ENCODE data around the gene SNX21. TPM values are rescaled to one million over a fixed set of nuclear protein-coding genes. Genes with fewer than 3 reads are reported as not detected.

SNX21 gene
- total RNA-seq, 2 experiments from 2014 or later, result 0.49 to 0.79 TPM

GRCh38 chr20:45840700-45841198 lies 7.2 kb downstream of the SNX21 start:
- Histone ChIP-seq H3K79me2 (ENCODE audit: insufficient read depth, low read depth, low read length) (no peaks in the 10 kb centered on the region), H4K20me1 (ENCODE audit: insufficient read depth, low read length) (no peaks in the 10 kb centered on the region), H2AFZ (ENCODE audit: low read length) (no peak overlapping the region), H3K9me2 (ENCODE audit: insufficient read depth, low read length) (no peaks in the 10 kb centered on the region), H3K9me3 (ENCODE audit: low read length) (no peaks in the 10 kb centered on the region), H3K4me2 (ENCODE audit: low read length) (no peak overlapping the region), H3K4me1 (ENCODE audit: insufficient read depth, low read length, poor library complexity, severe bottlenecking) (peaks cover 20% of the 10 kb centered on the region), H3K4me3 (ENCODE audit: low read depth, low read length, poor library complexity, severe bottlenecking) (no peak overlapping the region), H3K27ac (ENCODE audit: low read depth, low read length, poor library complexity, severe bottlenecking) (no peak overlapping the region), H3K36me3 (ENCODE audit: insufficient read depth, low read length) (peaks cover 26% of the 10 kb centered on the region; the same call in 1 of the 2 replicates)
- CTCF ChIA-PET (ENCODE audit: unreplicated experiment), result no interaction called here
- POLR2A ChIA-PET, result interaction anchor here (2.4 kb wide), 1 partner anchor 11 kb away, joined by 11 read pairs; no protein-coding TSS in a partner anchor
- TF ChIP-seq EZH2phosphoT487 (IDR thresholded peaks at IDR 0.05; ENCODE audit: borderline replicate concordance, low read depth, low read length), result no peak
- no peak for TF ChIP-seq CTCF (conservative IDR thresholded peaks at IDR 0.05; ENCODE audit: low read length)
- no TSS peak for BruUV-seq (replicated peaks)
- DNase-seq (ENCODE audit: low spot score), result no peak
- intact Hi-C loops (cut with micrococcal nuclease; ENCODE audit: unreplicated experiment), result no loop called here

DNA sequence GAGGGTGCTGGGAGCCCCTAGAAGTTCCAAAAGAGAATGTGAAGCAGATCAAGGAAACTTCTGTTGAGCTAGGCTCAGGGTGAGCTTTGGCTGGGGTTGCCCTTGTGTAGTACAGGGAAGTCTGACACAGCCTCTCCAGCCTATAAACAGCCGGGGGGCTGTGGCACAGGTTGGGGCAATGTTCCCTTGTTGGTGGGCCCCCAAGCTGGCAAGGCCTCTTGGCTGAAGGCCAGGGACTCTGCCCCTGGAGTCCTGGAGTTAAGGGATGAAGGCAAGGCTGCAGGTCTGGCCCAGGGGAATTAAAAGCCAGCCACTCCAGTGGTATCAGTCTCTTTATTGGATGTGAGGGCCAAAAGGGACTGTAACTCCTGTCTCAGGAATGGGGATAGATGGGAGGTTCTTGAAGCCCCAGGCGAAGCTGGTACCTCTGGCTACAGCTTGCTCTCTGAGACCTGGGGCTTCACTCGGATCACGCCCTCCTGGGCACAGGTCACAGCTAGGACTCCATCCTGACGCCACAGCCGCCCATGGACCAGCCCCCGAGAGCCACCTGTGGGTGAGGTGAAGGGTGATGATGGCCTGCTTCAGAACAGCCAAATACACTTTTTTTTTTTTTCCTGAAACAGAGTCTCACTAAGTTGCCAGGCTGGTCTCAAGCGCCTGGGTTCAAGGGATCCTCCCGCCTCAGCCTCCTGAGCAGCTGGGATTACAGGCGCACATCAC lies 8.0 kb downstream of the SNX21 start:
- H2AFZ ChIP-seq (ENCODE audit: low read length), result peak overlapping the region; percentile 13; the same call in 1 of the 2 replicates
- peak overlapping the region; percentile 12 for H3K4me3 ChIP-seq (ENCODE audit: low read depth, low read length, poor library complexity, severe bottlenecking)
- H3K36me3 ChIP-seq (ENCODE audit: insufficient read depth, low read length), result peaks cover 32% of the 10 kb centered on the region; the same call in 1 of the 2 replicates
- intact Hi-C loops (cut with micrococcal nuclease; ENCODE audit: unreplicated experiment), result no loop called here
- no peaks in the 10 kb centered on the region for H3K9me3 ChIP-seq (ENCODE audit: low read length)
- no peaks in the 10 kb centered on the region for H3K79me2 ChIP-seq (ENCODE audit: insufficient read depth, low read depth, low read length)
- H3K4me2 ChIP-seq (ENCODE audit: low read length), result peak overlapping the region; percentile 58
- POLR2A ChIA-PET, result interaction anchor here (0.9 to 2.4 kb wide), 11 partner anchors 9 to 129 kb away, joined by 3 to 11 read pairs (median 5); partner anchors contain the start of genes ACOT8, SNX21, ZSWIM1 and ZSWIM3
- H3K27ac ChIP-seq (ENCODE audit: low read depth, low read length, poor library complexity, severe bottlenecking), result peak overlapping the region; percentile 66
- CTCF ChIA-PET (ENCODE audit: unreplicated experiment), result interaction anchor here (1.2 kb wide), 1 partner anchor 19 kb away, joined by 3 read pairs; no protein-coding TSS in a partner anchor
- no peak for TF ChIP-seq CTCF (conservative IDR thresholded peaks at IDR 0.05; ENCODE audit: low read length)
- TF ChIP-seq EZH2phosphoT487 (IDR thresholded peaks at IDR 0.05; ENCODE audit: borderline replicate concordance, low read depth, low read length), result no peak
- H3K4me1 ChIP-seq (ENCODE audit: insufficient read depth, low read length, poor library complexity, severe bottlenecking), result peaks cover 20% of the 10 kb centered on the region
- BruUV-seq (replicated peaks), result no TSS peak
- DNase-seq (ENCODE audit: low spot score), result no peak
- no peaks in the 10 kb centered on the region for H3K9me2 ChIP-seq (ENCODE audit: insufficient read depth, low read length)
- no peaks in the 10 kb centered on the region for H4K20me1 ChIP-seq (ENCODE audit: insufficient read depth, low read length)

Measured in OCI-LY7 (cell line).